Endothelial cell of umbilical vein (primary cell): ENCODE results near the gene ING1.

Experiments
- MAX ChIP-seq: IDR thresholded peaks from 2 replicates; pipeline ENCODE4 v1.6.1; 2011; ENCODE audit not compliant: insufficient read depth, insufficient read length
- POLR2AphosphoS5 ChIP-seq: IDR thresholded peaks from 2 replicates; pipeline ENCODE4 v1.6.1; 2012; ENCODE audit warnings: low read depth, mild to moderate bottlenecking, control low read depth, low read length, moderate library complexity; ENCODE audit not compliant: insufficient read depth
- TF ChIP-seq, protein P1 (sequence below), 2 donors: IDR thresholded peaks; 1 replicate in 1 of 2; 2 replicates in 1 of 2; pipeline ENCODE4 v1.5.1; 2011; ENCODE audit warnings: low read length in 2 of 2, mild to moderate bottlenecking in 2 of 2, moderate library complexity in 2 of 2, control low read depth in 1 of 2, inconsistent platforms in 1 of 2, low read depth in 1 of 2; ENCODE audit not compliant: insufficient read depth in 1 of 2; ENCODE audit errors: extremely low read depth in 1 of 2

- TF ChIP-seq, protein P1, sequence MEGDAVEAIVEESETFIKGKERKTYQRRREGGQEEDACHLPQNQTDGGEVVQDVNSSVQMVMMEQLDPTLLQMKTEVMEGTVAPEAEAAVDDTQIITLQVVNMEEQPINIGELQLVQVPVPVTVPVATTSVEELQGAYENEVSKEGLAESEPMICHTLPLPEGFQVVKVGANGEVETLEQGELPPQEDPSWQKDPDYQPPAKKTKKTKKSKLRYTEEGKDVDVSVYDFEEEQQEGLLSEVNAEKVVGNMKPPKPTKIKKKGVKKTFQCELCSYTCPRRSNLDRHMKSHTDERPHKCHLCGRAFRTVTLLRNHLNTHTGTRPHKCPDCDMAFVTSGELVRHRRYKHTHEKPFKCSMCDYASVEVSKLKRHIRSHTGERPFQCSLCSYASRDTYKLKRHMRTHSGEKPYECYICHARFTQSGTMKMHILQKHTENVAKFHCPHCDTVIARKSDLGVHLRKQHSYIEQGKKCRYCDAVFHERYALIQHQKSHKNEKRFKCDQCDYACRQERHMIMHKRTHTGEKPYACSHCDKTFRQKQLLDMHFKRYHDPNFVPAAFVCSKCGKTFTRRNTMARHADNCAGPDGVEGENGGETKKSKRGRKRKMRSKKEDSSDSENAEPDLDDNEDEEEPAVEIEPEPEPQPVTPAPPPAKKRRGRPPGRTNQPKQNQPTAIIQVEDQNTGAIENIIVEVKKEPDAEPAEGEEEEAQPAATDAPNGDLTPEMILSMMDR (IDR thresholded peaks at IDR 0.05; ENCODE audit: extremely low read depth in 1 of 2, insufficient read depth in 1 of 2, low read depth in 1 of 2, low read length in 2 of 2), result no peak
- no peak for TF ChIP-seq POLR2AphosphoS5
- TF ChIP-seq MAX, result no peak
Measured at GRCh38 chr13:110700186-110700585, 13.3 kb upstream of the ING1 start.
